PC-3 (cell line): ENCODE measurements around the gene SERGEF. TPM values are rescaled to one million over a fixed set of nuclear protein-coding genes. Genes with fewer than 3 reads are reported as not detected.

ENCODE experiments used
- ATAC-seq: fragments of 200-7000 bp; cut with Tn5 transposase; 2 replicates; pipeline ENCODE4 v1.9.1; 2020; ENCODE audit warnings: mild to moderate bottlenecking, moderate library complexity
- BruUV-seq: library from RNA; stranded (reverse); fragments of 400-500 nt; replicated peaks from 2 replicates; lab custom pipeline; 2021; lab: Mats Ljungman, UMichigan
- CTCF ChIA-PET: fragments of 300-600 bp; sonication (Branson Sonifier 250); formaldehyde crosslinking; loops from one replicate; lab custom pipeline; 2022; ENCODE audit warnings: antibody characterized with exemption; lab: Charles Lee
- POLR2A ChIA-PET: fragments of 300-600 bp; sonication (Branson Sonifier 250); formaldehyde crosslinking; loops from one replicate; lab custom pipeline; 2022; ENCODE audit warnings: antibody characterized with exemption; ENCODE audit not compliant: unreplicated experiment; lab: Charles Lee
- DNase-seq: peaks from one replicate; pipeline ENCODE4 v3.0.0-alpha.2; 2015
- H2AFZ ChIP-seq: fragments of 300-600 bp; sonication (generic); 2 replicates; pipeline ENCODE4 v1.6.0; 2016; ENCODE audit warnings: antibody characterized with exemption, low read length
- H3F3A ChIP-seq: fragments of 300-600 bp; sonication (generic); one replicate; pipeline ENCODE4 v1.6.0; 2017; ENCODE audit warnings: antibody characterized with exemption, low read length, control low read depth, mild to moderate bottlenecking; ENCODE audit not compliant: unreplicated experiment
- H3K27ac ChIP-seq: fragments of 300-600 bp; sonication (generic); 2 replicates; pipeline ENCODE4 v1.5.1; 2016; ENCODE audit warnings: mild to moderate bottlenecking, low read length
- H3K27me3 ChIP-seq: fragments of 300-600 bp; sonication (generic); 2 replicates; pipeline ENCODE4 v1.6.1; 2016; ENCODE audit warnings: low read length, mixed read lengths
- H3K36me3 ChIP-seq: fragments of 300-600 bp; sonication (generic); 2 replicates; pipeline ENCODE4 v1.6.1; 2016; ENCODE audit warnings: low read depth, mixed run types, low read length, mixed read lengths
- H3K4me1 ChIP-seq: fragments of 300-600 bp; sonication (generic); 2 replicates; pipeline ENCODE4 v1.5.1; 2016; ENCODE audit warnings: low read length; ENCODE audit not compliant: insufficient read depth
- H3K4me2 ChIP-seq: fragments of 300-600 bp; sonication (generic); 2 replicates; pipeline ENCODE4 v1.6.0; 2016; ENCODE audit warnings: low read length
- H3K4me3 ChIP-seq: fragments of 300-600 bp; sonication (generic); 2 replicates; pipeline ENCODE4 v1.5.1; 2016; ENCODE audit warnings: mild to moderate bottlenecking, low read length, mixed read lengths
- H3K79me2 ChIP-seq: fragments of 300-600 bp; sonication (generic); 2 replicates; pipeline ENCODE4 v1.6.1; 2017; ENCODE audit warnings: low read length, mixed read lengths
- H3K9ac ChIP-seq: fragments of 300-600 bp; sonication (generic); 2 replicates; pipeline ENCODE4 v1.6.0; 2016; ENCODE audit warnings: mild to moderate bottlenecking, low read length
- H3K9me2 ChIP-seq: fragments of 300-600 bp; sonication (generic); replicated peaks from 2 replicates; pipeline ENCODE4 v1.6.1; 2016; ENCODE audit warnings: mixed run types, low read length, mixed read lengths
- H3K9me3 ChIP-seq: fragments of 300-600 bp; sonication (generic); 2 replicates; pipeline ENCODE4 v1.6.1; 2016; ENCODE audit warnings: low read length, mixed read lengths
- H4K20me1 ChIP-seq: fragments of 300-600 bp; sonication (generic); 2 replicates; pipeline ENCODE4 v1.6.1; 2016; ENCODE audit warnings: low read length, mixed read lengths
- CTCF ChIP-seq: fragments of 300-600 bp; sonication (generic); conservative IDR thresholded peaks from 2 replicates; pipeline ENCODE4 v1.5.1; 2017; ENCODE audit warnings: antibody characterized with exemption, low read depth, mild to moderate bottlenecking, low read length
- EZH2 ChIP-seq: fragments of 300-600 bp; sonication (generic); IDR thresholded peaks from one replicate; pipeline ENCODE4 v1.6.1; 2017; ENCODE audit warnings: antibody characterized with exemption, mild to moderate bottlenecking, low read length; ENCODE audit not compliant: unreplicated experiment
- EZH2phosphoT487 ChIP-seq: fragments of 300-600 bp; sonication (generic); IDR thresholded peaks from 2 replicates; pipeline ENCODE4 v1.6.1; 2018; ENCODE audit warnings: mild to moderate bottlenecking, antibody characterized with exemption, low read length, borderline replicate concordance
- intact Hi-C: fragments of 100-400 bp; cut with micrococcal nuclease; formaldehyde crosslinking; loops from 2 replicates; pipeline ENCODE4 v1.9.0; 2023
- total RNA-seq: library from RNA; depleted of rRNA; stranded (reverse); fragments of >200 nt; gene quantifications from 2 replicates; pipeline ENCODE4 v1.2.3, GENCODE V29; 2014

The SERGEF gene
- total RNA-seq, 1 experiment from 2014 or later: 13.7 TPM

- Histone ChIP-seq H3K4me1 (no peaks in the 10 kb centered on the region), H3F3A (no peaks in the 10 kb centered on the region), H3K9me2 (no peaks in the 10 kb centered on the region), H3K36me3 (no peaks in the 10 kb centered on the region), H4K20me1 (no peaks in the 10 kb centered on the region), H3K27me3 (peaks cover 22% of the 10 kb centered on the region), H2AFZ (no peak overlapping the region), H3K79me2 (no peaks in the 10 kb centered on the region), H3K27ac (no peak overlapping the region), H3K4me3 (no peak overlapping the region), H3K9me3 (no peaks in the 10 kb centered on the region), H3K9ac (no peak overlapping the region), H3K4me2 (no peak overlapping the region)
- intact Hi-C loops: no loop called here
- BruUV-seq: no TSS peak
- ChIA-PET POLR2A (no interaction called here), CTCF (no interaction called here)
- DNase-seq: no peak
- ATAC-seq: no peak
- TF ChIP-seq CTCF: no peak
- TF ChIP-seq EZH2phosphoT487: no peak
- TF ChIP-seq EZH2: no peak
Observed at GRCh38 chr11:17753641-17754040, 259.2 kb downstream of the SERGEF start.

GRCh38 chr11:17753153-17753552 lies 259.7 kb downstream of the SERGEF start:
- TF ChIP-seq EZH2 (no peak), CTCF (no peak), EZH2phosphoT487 (no peak)
- intact Hi-C loops: no loop called here
- ChIA-PET CTCF (no interaction called here), POLR2A (no interaction called here)
- H2AFZ ChIP-seq: no peak overlapping the region
- no TSS peak for BruUV-seq
- no peak overlapping the region for H3K9ac ChIP-seq
- no peak overlapping the region for H3K27ac ChIP-seq
- no peaks in the 10 kb centered on the region for H3K79me2 ChIP-seq
- H3K27me3 ChIP-seq: peaks cover 22% of the 10 kb centered on the region
- no peaks in the 10 kb centered on the region for H3F3A ChIP-seq
- no peaks in the 10 kb centered on the region for H3K9me2 ChIP-seq
- no peaks in the 10 kb centered on the region for H3K9me3 ChIP-seq
- H3K4me2 ChIP-seq: no peak overlapping the region
- H3K36me3 ChIP-seq: no peaks in the 10 kb centered on the region
- H4K20me1 ChIP-seq: no peaks in the 10 kb centered on the region
- H3K4me1 ChIP-seq: no peaks in the 10 kb centered on the region
- DNase-seq: no peak
- no peak overlapping the region for H3K4me3 ChIP-seq
- no peak for ATAC-seq

GRCh38 chr11:17752144-17752543 lies 260.7 kb downstream of the SERGEF start:
- no peaks in the 10 kb centered on the region for H3F3A ChIP-seq
- H3K9me3 ChIP-seq: no peaks in the 10 kb centered on the region
- no peaks in the 10 kb centered on the region for H3K36me3 ChIP-seq
- no peaks in the 10 kb centered on the region for H4K20me1 ChIP-seq
- no peak overlapping the region for H3K4me2 ChIP-seq
- no peaks in the 10 kb centered on the region for H3K9me2 ChIP-seq
- peaks cover 22% of the 10 kb centered on the region for H3K27me3 ChIP-seq
- DNase-seq: no peak
- BruUV-seq: no TSS peak
- no peak for TF ChIP-seq EZH2
- no peak for TF ChIP-seq CTCF
- no peak for TF ChIP-seq EZH2phosphoT487
- ATAC-seq: no peak
- H3K4me3 ChIP-seq: no peak overlapping the region
- no peak overlapping the region for H2AFZ ChIP-seq
- intact Hi-C loops: no loop called here
- POLR2A ChIA-PET: no interaction called here
- H3K4me1 ChIP-seq: no peaks in the 10 kb centered on the region
- no peaks in the 10 kb centered on the region for H3K79me2 ChIP-seq
- H3K9ac ChIP-seq: no peak overlapping the region
- H3K27ac ChIP-seq: no peak overlapping the region
- CTCF ChIA-PET: no interaction called here
